ENCODE results near the gene TMEM59L. TPM values are rescaled to one million over a fixed set of nuclear protein-coding genes. Genes with fewer than 3 reads are reported as not detected.
A peak's percentile ranks its signal among the peaks of the same experiment; 100 is the strongest.

The TMEM59L gene
- polyA plus RNA-seq = 12.5 TPM
- long read RNA-seq, donor 1, partial matches to known transcripts = 7 of 11 reads
- long read RNA-seq, donor 1, other reads (novel, unspliced or antisense) = 0 of 11 reads
- long read RNA-seq, donor 2, partial matches to known transcripts = 0 of 2 reads
- long read RNA-seq, donor 2, other reads (novel, unspliced or antisense) = 0 of 2 reads
- long read RNA-seq, donor 3 = 0 reads
- long read RNA-seq, donor 4 = 0 reads
- long read RNA-seq, donor 5, transcript TMEM59L-201 (8 exons, 1,613 nt) = major isoform, 6 of 7 reads
- long read RNA-seq, donor 5, partial matches to known transcripts = 0 of 7 reads
- long read RNA-seq, donor 5, other reads (novel, unspliced or antisense) = 0 of 7 reads
- long read RNA-seq, donor 6, partial matches to known transcripts = 0 of 5 reads
- long read RNA-seq, donor 6, other reads (novel, unspliced or antisense) = 0 of 5 reads
- long read RNA-seq, donor 7, transcript TMEM59L-201 (8 exons, 1,613 nt) = major isoform, 5 of 11 reads
- long read RNA-seq, donor 7, partial matches to known transcripts = 6 of 11 reads
- long read RNA-seq, donor 7, other reads (novel, unspliced or antisense) = 0 of 11 reads
- long read RNA-seq, donor 8, partial matches to known transcripts = 7 of 10 reads
- long read RNA-seq, donor 8, other reads (novel, unspliced or antisense) = 0 of 10 reads
- long read RNA-seq, donor 9, transcript TMEM59L-201 (8 exons, 1,613 nt) = major isoform, 8 of 11 reads
- long read RNA-seq, donor 9, partial matches to known transcripts = 0 of 11 reads
- long read RNA-seq, donor 9, other reads (novel, unspliced or antisense) = 0 of 11 reads
- long read RNA-seq, donor 10, partial matches to known transcripts = 0 of 1 reads
- long read RNA-seq, donor 10, other reads (novel, unspliced or antisense) = 0 of 1 reads
- long read RNA-seq, donor 11, transcript TMEM59L-201 (8 exons, 1,613 nt) = major isoform, 6 of 12 reads
- long read RNA-seq, donor 11, partial matches to known transcripts = 5 of 12 reads
- long read RNA-seq, donor 11, other reads (novel, unspliced or antisense) = 0 of 12 reads

DNA sequence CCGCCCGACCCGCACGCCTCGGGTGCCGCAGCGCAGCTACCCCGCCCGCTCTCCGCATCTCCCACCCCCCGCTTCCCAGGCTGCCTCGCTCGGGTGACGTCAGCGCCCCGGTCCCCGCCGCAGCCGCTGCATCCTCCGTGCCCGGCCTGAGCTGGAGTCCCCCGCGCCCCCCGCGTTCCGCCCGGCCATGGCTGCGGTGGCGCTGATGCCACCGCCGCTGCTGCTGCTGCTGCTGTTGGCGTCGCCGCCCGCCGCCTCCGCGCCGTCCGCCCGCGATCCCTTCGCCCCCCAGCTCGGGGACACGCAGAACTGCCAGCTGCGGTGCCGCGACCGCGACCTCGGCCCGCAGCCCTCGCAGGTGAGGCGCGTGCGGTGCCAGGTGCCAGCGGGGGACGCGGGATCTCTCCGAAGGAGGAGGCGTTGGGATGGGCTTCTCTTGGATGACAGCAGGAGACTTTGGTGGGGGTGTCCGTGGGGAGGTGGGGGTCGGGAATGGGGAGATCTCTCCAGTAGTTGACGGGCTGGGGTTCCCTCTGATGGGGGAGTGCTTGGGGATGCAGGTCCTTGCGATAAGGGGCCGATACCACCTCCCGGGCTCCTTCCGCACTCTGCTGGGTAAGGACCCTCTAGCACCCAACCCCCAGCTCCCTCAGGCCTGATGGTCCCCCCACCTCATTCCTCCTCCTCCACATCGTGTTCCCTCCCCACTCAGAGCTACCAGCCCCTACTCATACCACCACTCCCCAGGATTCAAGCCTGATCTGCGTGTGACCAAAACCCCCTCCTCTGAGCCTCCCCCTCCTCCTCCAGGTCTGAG is at the start of gene TMEM59L:
TSS of gene TMEM59L (plus strand) at position 99 of the 817 bp plus-strand sequence. CDS start at position 188, 89 bp downstream.
- no peak for DNase-seq
- H3K9me3 ChIP-seq (ENCODE audit: control insufficient read depth, low read depth, low read length) = peaks cover 11% of the 10 kb centered on the region
- peaks cover 13% of the 10 kb centered on the region for H3K4me1 ChIP-seq (ENCODE audit: control insufficient read depth, insufficient read depth, low read length)
- H3K36me3 ChIP-seq (ENCODE audit: control insufficient read depth, insufficient read depth, low read length) = no peaks in the 10 kb centered on the region
- H3K27ac ChIP-seq (ENCODE audit: low read length) = no peak within 1 kb of the TSS
- no CpG with 5 or more reads among the region's 70 CpGs for WGBS (ENCODE audit: insufficient coverage, low lambda C conversion rate)
- peak within 1 kb of the TSS; percentile 10 for H3K4me3 ChIP-seq (ENCODE audit: low read length)
- peaks cover 84% of the 10 kb centered on the region for H3K27me3 ChIP-seq (ENCODE audit: control insufficient read depth, insufficient read depth, low read length)

GRCh38 chr19:18566953-18567352 is 45.7 kb upstream of the TMEM59L start:
- Histone ChIP-seq H3K27me3 (ENCODE audit: control insufficient read depth, insufficient read depth, low read length) (no peaks in the 10 kb centered on the region), H3K36me3 (ENCODE audit: control insufficient read depth, insufficient read depth, low read length) (peaks cover 64% of the 10 kb centered on the region), H3K4me1 (ENCODE audit: control insufficient read depth, insufficient read depth, low read length) (no peaks in the 10 kb centered on the region), H3K9me3 (ENCODE audit: control insufficient read depth, low read depth, low read length) (no peaks in the 10 kb centered on the region), H3K4me3 (ENCODE audit: low read length) (no peak overlapping the region), H3K27ac (ENCODE audit: low read length) (no peak overlapping the region)
- DNase-seq = no peak
- WGBS (ENCODE audit: insufficient coverage, low lambda C conversion rate) = no CpG with 5 or more reads among the region's 8 CpGs

DNA sequence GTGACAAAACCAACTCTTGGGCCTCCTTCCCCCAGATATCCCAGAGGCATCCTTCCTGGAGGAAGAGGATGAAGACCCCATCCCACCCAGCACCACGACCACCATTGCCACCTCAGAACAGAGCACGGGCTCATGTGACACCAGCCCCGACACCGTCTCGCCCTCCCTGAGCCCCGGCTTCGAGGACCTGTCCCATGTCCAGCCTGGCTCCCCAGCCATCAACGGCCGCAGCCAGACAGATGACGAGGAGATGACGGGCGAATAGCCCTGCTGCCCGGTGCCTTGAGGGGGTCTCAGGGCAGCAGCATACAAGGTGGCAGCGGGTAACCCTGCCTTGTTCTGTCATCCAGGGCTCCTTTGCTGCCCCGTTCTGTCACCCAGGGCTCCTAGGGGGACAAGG is 44.3 kb upstream of the TMEM59L start:
- Histone ChIP-seq H3K36me3 (ENCODE audit: control insufficient read depth, insufficient read depth, low read length) (peaks cover 56% of the 10 kb centered on the region), H3K27me3 (ENCODE audit: control insufficient read depth, insufficient read depth, low read length) (no peaks in the 10 kb centered on the region), H3K4me3 (ENCODE audit: low read length) (no peak overlapping the region), H3K4me1 (ENCODE audit: control insufficient read depth, insufficient read depth, low read length) (peaks cover 10% of the 10 kb centered on the region), H3K9me3 (ENCODE audit: control insufficient read depth, low read depth, low read length) (no peaks in the 10 kb centered on the region), H3K27ac (ENCODE audit: low read length) (no peak overlapping the region)
- no peak for DNase-seq
- WGBS (ENCODE audit: insufficient coverage, low lambda C conversion rate) = no CpG with 5 or more reads among the region's 15 CpGs

DNA sequence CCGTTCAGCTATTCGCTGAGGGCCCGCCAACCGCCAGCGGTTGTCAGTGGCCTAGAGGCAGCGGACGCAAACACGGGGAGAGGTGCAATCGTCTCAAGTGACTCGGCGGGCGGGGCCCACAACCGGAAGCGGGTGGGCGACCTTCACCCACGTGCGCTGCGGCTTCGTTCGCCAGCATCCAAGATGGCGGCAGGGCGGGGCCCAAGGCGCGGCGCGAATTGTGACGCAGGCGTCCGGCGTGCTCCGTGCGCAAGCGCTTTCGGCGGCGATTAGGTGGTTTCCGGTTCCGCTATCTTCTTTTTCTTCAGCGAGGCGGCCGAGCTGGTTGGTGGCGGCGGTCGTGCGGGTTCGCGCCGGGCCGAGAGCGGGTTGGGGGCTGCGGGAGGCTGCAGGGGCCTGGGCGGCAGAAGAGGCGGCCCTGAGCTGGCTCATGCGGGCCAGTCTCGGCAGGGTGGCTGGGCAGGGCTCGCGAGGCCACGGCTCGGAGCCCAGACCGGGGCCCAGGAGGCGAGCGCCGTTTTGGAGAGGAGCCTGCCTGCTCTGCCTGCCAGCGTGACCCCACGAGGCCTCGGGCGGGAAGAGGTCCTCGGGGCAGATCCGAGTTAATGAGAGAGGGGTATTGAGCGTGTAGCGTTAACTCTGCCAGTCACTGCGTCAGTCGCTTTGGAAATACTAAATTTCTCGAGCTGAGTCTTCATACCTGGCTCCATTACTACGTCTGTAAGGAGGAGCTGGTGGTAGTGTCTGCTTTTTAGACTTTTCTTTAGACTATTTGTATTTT is 40.9 kb upstream of the TMEM59L start, which contains the start of gene UBA52:
TSS of gene UBA52 (plus strand) at position 294 of the 781 bp plus-strand sequence. CDS start 1,444 bp downstream, outside the sequence.
- H3K27me3 ChIP-seq (ENCODE audit: control insufficient read depth, insufficient read depth, low read length) = no peaks in the 10 kb centered on the region
- 0% methylated on average over 4 of the region's 75 CpGs for WGBS (ENCODE audit: insufficient coverage, low lambda C conversion rate)
- no peaks in the 10 kb centered on the region for H3K9me3 ChIP-seq (ENCODE audit: control insufficient read depth, low read depth, low read length)
- peak; percentile 98 to 99 for DNase-seq
- H3K27ac ChIP-seq (ENCODE audit: low read length) = peak within 1 kb of the TSS; percentile 87
- H3K4me3 ChIP-seq (ENCODE audit: low read length) = peak within 1 kb of the TSS; percentile 84
- H3K4me1 ChIP-seq (ENCODE audit: control insufficient read depth, insufficient read depth, low read length) = peaks cover 11% of the 10 kb centered on the region
- peaks cover 61% of the 10 kb centered on the region for H3K36me3 ChIP-seq (ENCODE audit: control insufficient read depth, insufficient read depth, low read length)

GRCh38 chr19:18574691-18575291 is 37.9 kb upstream of the TMEM59L start:
- H3K27me3 ChIP-seq (ENCODE audit: control insufficient read depth, insufficient read depth, low read length) = no peaks in the 10 kb centered on the region
- 93% methylated on average over 3 of the region's 18 CpGs for WGBS (ENCODE audit: insufficient coverage, low lambda C conversion rate)
- no peak overlapping the region for H3K4me3 ChIP-seq (ENCODE audit: low read length)
- H3K36me3 ChIP-seq (ENCODE audit: control insufficient read depth, insufficient read depth, low read length) = peaks cover 42% of the 10 kb centered on the region
- peaks cover 11% of the 10 kb centered on the region for H3K4me1 ChIP-seq (ENCODE audit: control insufficient read depth, insufficient read depth, low read length)
- no peak overlapping the region for H3K27ac ChIP-seq (ENCODE audit: low read length)
- no peak for DNase-seq
- no peaks in the 10 kb centered on the region for H3K9me3 ChIP-seq (ENCODE audit: control insufficient read depth, low read depth, low read length)

DNA sequence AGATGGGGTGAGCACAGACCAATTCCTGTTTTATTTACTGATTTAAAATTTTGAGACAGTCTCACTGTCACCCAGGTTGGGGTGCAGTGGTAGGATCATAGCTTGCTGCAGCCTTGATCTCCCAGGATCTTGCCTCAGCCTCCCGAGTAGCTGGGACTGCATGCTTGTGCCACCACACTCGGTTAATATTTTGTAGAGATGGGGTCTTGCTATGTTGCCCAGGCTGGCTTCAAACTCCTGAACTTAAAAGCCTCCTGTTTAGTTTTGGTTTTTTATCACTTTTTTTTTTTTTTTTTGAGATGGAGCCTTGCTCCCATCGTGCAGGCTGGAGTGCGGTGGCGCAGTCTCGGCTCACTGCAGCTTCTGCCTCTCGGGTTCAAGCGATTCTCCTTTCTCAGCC is 36.3 kb upstream of the TMEM59L start:
- DNase-seq = no peak
- H3K4me1 ChIP-seq (ENCODE audit: control insufficient read depth, insufficient read depth, low read length) = peaks cover 11% of the 10 kb centered on the region
- no peaks in the 10 kb centered on the region for H3K27me3 ChIP-seq (ENCODE audit: control insufficient read depth, insufficient read depth, low read length)
- no peak overlapping the region for H3K4me3 ChIP-seq (ENCODE audit: low read length)
- no peaks in the 10 kb centered on the region for H3K9me3 ChIP-seq (ENCODE audit: control insufficient read depth, low read depth, low read length)
- H3K27ac ChIP-seq (ENCODE audit: low read length) = no peak overlapping the region
- H3K36me3 ChIP-seq (ENCODE audit: control insufficient read depth, insufficient read depth, low read length) = peaks cover 42% of the 10 kb centered on the region
- WGBS (ENCODE audit: insufficient coverage, low lambda C conversion rate) = no CpG with 5 or more reads among the region's 8 CpGs

DNA sequence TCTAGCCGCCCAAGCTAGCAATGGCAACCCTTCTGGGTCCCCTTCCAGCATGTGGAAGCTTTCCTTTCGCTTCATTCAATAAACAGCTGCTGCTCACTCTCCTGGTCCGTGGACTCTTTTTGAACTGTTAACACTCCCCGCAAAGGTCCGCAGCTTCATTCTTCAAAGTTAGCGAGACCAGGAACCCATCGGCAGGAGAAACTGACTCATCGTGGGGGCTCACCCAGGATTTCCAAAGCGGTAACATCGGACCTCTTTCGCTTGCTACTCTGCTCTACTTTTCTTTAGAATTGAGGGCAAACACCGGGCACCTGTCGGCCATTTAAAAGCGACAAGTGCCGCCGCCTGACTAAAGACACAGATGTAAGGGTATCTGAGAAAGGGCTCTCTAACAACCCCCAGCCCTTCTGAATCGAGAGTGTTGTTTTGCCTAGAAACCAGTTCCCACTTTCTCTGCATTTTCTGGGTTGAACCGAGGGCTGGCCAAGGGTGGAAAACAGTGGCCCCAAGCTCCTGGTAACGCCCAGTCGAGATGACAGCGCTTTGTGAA is 35.2 kb upstream of the TMEM59L start:
- peaks cover 42% of the 10 kb centered on the region for H3K36me3 ChIP-seq (ENCODE audit: control insufficient read depth, insufficient read depth, low read length)
- 100% methylated on average over 2 of the region's 21 CpGs for WGBS (ENCODE audit: insufficient coverage, low lambda C conversion rate)
- H3K9me3 ChIP-seq (ENCODE audit: control insufficient read depth, low read depth, low read length) = no peaks in the 10 kb centered on the region
- H3K27me3 ChIP-seq (ENCODE audit: control insufficient read depth, insufficient read depth, low read length) = no peaks in the 10 kb centered on the region
- peaks cover 11% of the 10 kb centered on the region for H3K4me1 ChIP-seq (ENCODE audit: control insufficient read depth, insufficient read depth, low read length)
- no peak overlapping the region for H3K27ac ChIP-seq (ENCODE audit: low read length)
- H3K4me3 ChIP-seq (ENCODE audit: low read length) = no peak overlapping the region
- DNase-seq = no peak

DNA sequence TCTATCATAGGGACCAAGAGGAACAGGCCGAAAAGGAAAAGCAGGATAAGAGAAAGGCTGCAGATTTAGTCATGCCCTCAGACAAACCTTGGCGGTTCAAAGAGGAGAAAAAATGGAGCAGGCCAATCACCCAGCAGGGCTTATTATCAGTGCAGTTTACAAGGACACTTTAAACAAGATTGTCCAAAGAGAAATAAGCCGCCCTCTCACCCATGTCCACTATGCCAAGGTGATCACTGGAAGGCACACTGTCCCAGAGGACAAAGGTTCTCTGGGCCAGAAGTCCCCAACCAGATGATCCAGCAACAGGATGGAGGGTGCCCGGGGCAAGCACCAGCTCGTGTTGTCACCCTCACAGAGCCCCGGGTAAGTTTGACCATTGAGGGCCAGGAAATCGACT is 32.4 kb upstream of the TMEM59L start:
- Histone ChIP-seq H3K27me3 (ENCODE audit: control insufficient read depth, insufficient read depth, low read length) (no peaks in the 10 kb centered on the region), H3K4me3 (ENCODE audit: low read length) (no peak overlapping the region), H3K9me3 (ENCODE audit: control insufficient read depth, low read depth, low read length) (no peaks in the 10 kb centered on the region), H3K27ac (ENCODE audit: low read length) (no peak overlapping the region), H3K4me1 (ENCODE audit: control insufficient read depth, insufficient read depth, low read length) (no peaks in the 10 kb centered on the region), H3K36me3 (ENCODE audit: control insufficient read depth, insufficient read depth, low read length) (peaks cover 20% of the 10 kb centered on the region)
- DNase-seq = no peak
- WGBS (ENCODE audit: insufficient coverage, low lambda C conversion rate) = 100% methylated on average over 1 of the region's 7 CpGs

- H3K9me3 ChIP-seq (ENCODE audit: control insufficient read depth, low read depth, low read length) = no peaks in the 10 kb centered on the region
- DNase-seq = no peak
- H3K27me3 ChIP-seq (ENCODE audit: control insufficient read depth, insufficient read depth, low read length) = no peaks in the 10 kb centered on the region
- no CpG with 5 or more reads among the region's 2 CpGs for WGBS (ENCODE audit: insufficient coverage, low lambda C conversion rate)
- H3K27ac ChIP-seq (ENCODE audit: low read length) = no peak overlapping the region
- peaks cover 18% of the 10 kb centered on the region for H3K4me1 ChIP-seq (ENCODE audit: control insufficient read depth, insufficient read depth, low read length)
- H3K4me3 ChIP-seq (ENCODE audit: low read length) = no peak overlapping the region
- H3K36me3 ChIP-seq (ENCODE audit: control insufficient read depth, insufficient read depth, low read length) = peaks cover 6% of the 10 kb centered on the region
Observed at GRCh38 chr19:18586306-18586705, 26.4 kb upstream of the TMEM59L start.
